T-helper 1 cell (primary cell): Measurements from ENCODE around the gene RAB44.
"Not testable (repeated sequence)": the region's sequence is repeated elsewhere in the genome, so short reads cannot be mapped to it uniquely, and the experiment has no call there.

Experiments
- DNase-seq, 5 donors: peaks; one replicate each; pipeline ENCODE4 v3.0.0-alpha.2; 2012 to 2020

Gene RAB44

GRCh38 chr6:36688063-36688738 is 9.4 kb upstream of the RAB44 start:
- DNase-seq: no peak

- no peak for DNase-seq
These were observed 8.9 kb upstream of the RAB44 start for GRCh38 chr6:36688739-36689075.

GRCh38 chr6:36691011-36691410 is 6.6 kb upstream of the RAB44 start:
- no peak for DNase-seq

- no peak for DNase-seq
These were observed 6.0 kb upstream of the RAB44 start for GRCh38 chr6:36691612-36692011.

- DNase-seq: peak in 2 of 5 donors; percentile 17 to 79
These were observed 5.4 kb upstream of the RAB44 start for GRCh38 chr6:36692220-36692619.

GRCh38 chr6:36692861-36693702 is 4.5 kb upstream of the RAB44 start:
- DNase-seq: no peak

GRCh38 chr6:36694616-36695015 is 3.0 kb upstream of the RAB44 start:
- DNase-seq: no peak

GRCh38 chr6:36695414-36695813 is 2.2 kb upstream of the RAB44 start:
- peak in 1 of 5 donors; percentile 54 for DNase-seq

- DNase-seq: no peak
These were observed 570 bp downstream of the RAB44 start for GRCh38 chr6:36698196-36698595.

GRCh38 chr6:36698871-36699271 is 1.2 kb downstream of the RAB44 start:
- DNase-seq: no peak

GRCh38 chr6:36699348-36699747 is 1.7 kb downstream of the RAB44 start:
- no peak for DNase-seq

GRCh38 chr6:36700071-36700812 is 2.6 kb downstream of the RAB44 start:
- DNase-seq: no peak

- no peak for DNase-seq
These were observed 3.2 kb downstream of the RAB44 start for GRCh38 chr6:36700831-36701230.

GRCh38 chr6:36701401-36701991 is 3.9 kb downstream of the RAB44 start:
- no peak for DNase-seq

- no peak for DNase-seq
These were observed 5.0 kb downstream of the RAB44 start for GRCh38 chr6:36702656-36703055.

GRCh38 chr6:36703081-36703606 is 5.5 kb downstream of the RAB44 start:
- DNase-seq: no peak

GRCh38 chr6:36703982-36704381 is 6.4 kb downstream of the RAB44 start:
- no peak for DNase-seq

- DNase-seq: not testable (repeated sequence)
These were observed 7.4 kb downstream of the RAB44 start for GRCh38 chr6:36704961-36705577.

GRCh38 chr6:36706339-36706738 is 8.7 kb downstream of the RAB44 start:
- DNase-seq: no peak

- DNase-seq: no peak
These were observed 15.2 kb downstream of the RAB44 start for GRCh38 chr6:36712816-36713215.

- no peak for DNase-seq
These were observed 16.2 kb downstream of the RAB44 start for GRCh38 chr6:36713846-36714245.

GRCh38 chr6:36714511-36714910 is 16.9 kb downstream of the RAB44 start:
- DNase-seq: no peak

GRCh38 chr6:36715469-36715868 is 17.8 kb downstream of the RAB44 start:
- no peak for DNase-seq
